HG02943 (cell line): ENCODE results near the gene SLC24A3.
"Not testable (repeated sequence)": the region's sequence is repeated elsewhere in the genome, so short reads cannot be mapped to it uniquely, and the experiment has no call there.

Experiments
- ATAC-seq: cut with Tn5 transposase; IDR thresholded peaks from one replicate; pipeline ENCODE4 v1.9.1; 2021; ENCODE audit warnings: mild to moderate bottlenecking, low read depth, moderate library complexity; ENCODE audit not compliant: unreplicated experiment

The SLC24A3 gene

GRCh38 chr20:19609642-19610223 lies 397.3 kb downstream of the SLC24A3 start:
- ATAC-seq = no peak

GRCh38 chr20:19615629-19616028 lies 403.2 kb downstream of the SLC24A3 start:
- no peak for ATAC-seq

GRCh38 chr20:19616081-19616480 lies 403.6 kb downstream of the SLC24A3 start:
- no peak for ATAC-seq

GRCh38 chr20:19616620-19617019 lies 404.2 kb downstream of the SLC24A3 start:
- no peak for ATAC-seq

- no peak for ATAC-seq
These were observed 404.8 kb downstream of the SLC24A3 start for GRCh38 chr20:19617256-19617655.

- ATAC-seq = no peak
These were observed 406.3 kb downstream of the SLC24A3 start for GRCh38 chr20:19618711-19619110.

GRCh38 chr20:19619904-19620430 lies 407.5 kb downstream of the SLC24A3 start:
- no peak for ATAC-seq

- no peak for ATAC-seq
These were observed 408.0 kb downstream of the SLC24A3 start for GRCh38 chr20:19620446-19620845.

GRCh38 chr20:19621072-19621471 lies 408.6 kb downstream of the SLC24A3 start:
- no peak for ATAC-seq

GRCh38 chr20:19624221-19624965 lies 412.0 kb downstream of the SLC24A3 start:
- ATAC-seq = no peak

GRCh38 chr20:19625426-19625825 lies 413.0 kb downstream of the SLC24A3 start:
- ATAC-seq = no peak

GRCh38 chr20:19626896-19627295 lies 414.5 kb downstream of the SLC24A3 start:
- no peak for ATAC-seq

- ATAC-seq = no peak
These were observed 416.2 kb downstream of the SLC24A3 start for GRCh38 chr20:19628570-19629134.

GRCh38 chr20:19631410-19631809 lies 419.0 kb downstream of the SLC24A3 start:
- ATAC-seq = no peak

GRCh38 chr20:19633985-19634384 lies 421.5 kb downstream of the SLC24A3 start:
- no peak for ATAC-seq

- not testable (repeated sequence) for ATAC-seq
These were observed 427.1 kb downstream of the SLC24A3 start for GRCh38 chr20:19639471-19640045.

GRCh38 chr20:19642860-19643259 lies 430.4 kb downstream of the SLC24A3 start:
- ATAC-seq = no peak

- ATAC-seq = no peak
These were observed 431.6 kb downstream of the SLC24A3 start for GRCh38 chr20:19644085-19644484.

- ATAC-seq = no peak
These were observed 434.5 kb downstream of the SLC24A3 start for GRCh38 chr20:19646963-19647362.

GRCh38 chr20:19648024-19648423 lies 435.6 kb downstream of the SLC24A3 start:
- no peak for ATAC-seq

- no peak for ATAC-seq
These were observed 436.6 kb downstream of the SLC24A3 start for GRCh38 chr20:19649041-19649440.
